RKO (cell line): ENCODE results near the gene FAM98C.
A peak's percentile ranks its signal among the peaks of the same experiment; 100 is the strongest.
"Not testable (repeated sequence)": the region's sequence is repeated elsewhere in the genome, so short reads cannot be mapped to it uniquely, and the experiment has no call there.

Experiments used
- DNase-seq: peaks from one replicate; pipeline ENCODE4 v3.0.0-alpha.2; 2016; ENCODE audit warnings: low spot score

The FAM98C gene

DNA sequence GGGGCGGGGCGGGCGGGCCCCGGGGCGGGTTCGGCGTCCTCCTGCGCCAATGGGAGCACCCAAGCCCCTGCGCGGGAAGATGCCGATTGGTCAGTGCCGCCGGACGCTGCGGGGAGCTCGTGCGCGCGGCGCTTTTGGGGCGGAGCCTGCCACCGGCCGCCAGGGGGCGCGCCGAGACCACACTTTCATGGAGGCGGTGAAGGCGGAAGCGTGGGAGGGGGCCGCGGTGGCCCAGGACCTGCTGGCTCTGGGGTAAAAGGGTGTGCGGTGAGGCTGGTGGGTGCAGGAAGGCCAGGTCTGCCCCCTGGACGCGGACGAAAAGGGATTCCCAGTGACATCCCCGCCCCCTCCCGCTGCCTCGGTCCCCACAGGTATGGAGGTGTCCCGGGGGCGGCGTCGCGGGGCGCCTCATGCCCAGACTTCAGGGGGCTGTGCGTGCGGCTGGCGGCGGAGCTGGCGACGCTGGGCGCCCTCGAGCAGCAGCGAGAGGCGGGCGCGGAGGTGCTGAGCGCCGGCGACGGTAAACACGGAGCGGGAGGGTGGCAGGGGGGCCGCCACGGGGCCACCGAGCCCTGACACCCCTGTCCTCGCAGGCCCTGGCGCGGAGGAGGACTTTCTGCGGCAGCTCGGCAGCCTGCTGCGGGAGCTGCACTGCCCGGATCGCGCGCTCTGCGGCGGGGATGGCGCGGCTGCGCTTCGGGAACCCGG is at the start of gene FAM98C:
Gene FAM98C, plus strand, starts transcription at position 127 of the 708 bp plus-strand sequence. Its CDS starts 61 bp downstream, at position 188.
- DNase-seq: peak; percentile 96

DNA sequence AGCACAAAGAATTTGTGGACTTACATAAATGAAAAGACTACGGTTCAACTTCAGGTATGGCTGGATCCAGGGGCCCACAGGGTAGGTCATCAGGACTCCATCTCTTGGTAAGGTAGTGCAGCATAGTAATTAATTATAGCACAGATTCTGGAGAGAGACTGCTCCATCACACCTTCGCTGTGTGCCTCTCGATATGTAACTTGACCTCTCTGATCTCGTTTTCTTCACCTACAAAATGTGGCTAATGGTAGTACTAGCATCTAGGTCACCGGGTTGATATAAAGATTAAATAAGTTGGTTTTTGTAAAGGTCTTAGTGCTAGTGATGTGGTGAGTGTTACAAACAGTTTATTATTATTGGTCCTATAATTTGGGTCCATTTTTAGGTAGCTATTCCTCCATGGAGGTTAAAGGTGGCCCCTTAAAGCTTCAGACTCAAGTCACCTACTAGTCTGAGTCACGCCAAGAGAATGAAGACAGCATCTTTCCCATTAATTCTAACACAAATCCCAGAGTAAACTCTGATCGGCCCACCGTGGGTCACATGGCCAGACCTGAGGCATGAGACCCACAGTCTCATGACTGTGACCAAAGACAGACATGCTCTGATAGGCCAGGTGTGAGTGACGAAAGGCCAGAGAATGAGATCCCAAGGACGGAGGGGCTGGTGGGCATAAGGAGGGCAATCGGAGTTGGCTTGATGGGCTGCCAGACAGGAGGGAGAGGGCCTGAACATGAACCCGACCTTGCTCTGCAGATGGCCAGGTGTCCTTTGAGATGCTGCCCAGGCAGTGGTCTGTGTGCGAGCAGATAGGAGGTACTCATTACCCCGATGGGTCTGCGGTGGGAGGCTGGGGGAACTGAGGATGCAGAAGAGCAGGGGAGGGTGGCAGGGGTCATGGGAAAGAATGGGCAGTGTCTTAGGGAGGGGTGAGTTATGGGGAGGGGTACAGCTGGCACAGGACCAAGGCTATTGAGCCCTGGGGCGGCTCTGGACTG is 46.9 kb upstream of the FAM98C start:
- no peak for DNase-seq

DNA sequence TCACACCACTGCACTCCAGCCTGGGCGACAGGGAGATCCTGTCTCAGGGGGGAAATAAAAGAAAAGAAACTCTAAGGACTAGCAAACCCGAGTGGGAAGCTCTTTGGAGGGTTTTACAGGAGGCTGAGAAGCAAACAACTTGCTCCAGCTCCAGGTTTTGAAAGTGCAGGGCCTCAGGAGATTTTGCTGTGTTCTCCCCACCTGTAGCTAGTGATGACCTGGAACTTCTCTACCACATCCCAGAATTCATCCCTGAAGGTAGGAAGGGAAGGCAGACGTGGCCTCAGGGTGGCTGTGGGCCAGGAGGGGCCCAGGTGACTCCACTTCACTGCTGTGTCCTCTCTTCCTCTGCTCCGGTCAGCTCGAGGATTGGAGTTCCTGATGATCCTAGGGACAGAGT is 44.8 kb upstream of the FAM98C start:
- no peak for DNase-seq

DNA sequence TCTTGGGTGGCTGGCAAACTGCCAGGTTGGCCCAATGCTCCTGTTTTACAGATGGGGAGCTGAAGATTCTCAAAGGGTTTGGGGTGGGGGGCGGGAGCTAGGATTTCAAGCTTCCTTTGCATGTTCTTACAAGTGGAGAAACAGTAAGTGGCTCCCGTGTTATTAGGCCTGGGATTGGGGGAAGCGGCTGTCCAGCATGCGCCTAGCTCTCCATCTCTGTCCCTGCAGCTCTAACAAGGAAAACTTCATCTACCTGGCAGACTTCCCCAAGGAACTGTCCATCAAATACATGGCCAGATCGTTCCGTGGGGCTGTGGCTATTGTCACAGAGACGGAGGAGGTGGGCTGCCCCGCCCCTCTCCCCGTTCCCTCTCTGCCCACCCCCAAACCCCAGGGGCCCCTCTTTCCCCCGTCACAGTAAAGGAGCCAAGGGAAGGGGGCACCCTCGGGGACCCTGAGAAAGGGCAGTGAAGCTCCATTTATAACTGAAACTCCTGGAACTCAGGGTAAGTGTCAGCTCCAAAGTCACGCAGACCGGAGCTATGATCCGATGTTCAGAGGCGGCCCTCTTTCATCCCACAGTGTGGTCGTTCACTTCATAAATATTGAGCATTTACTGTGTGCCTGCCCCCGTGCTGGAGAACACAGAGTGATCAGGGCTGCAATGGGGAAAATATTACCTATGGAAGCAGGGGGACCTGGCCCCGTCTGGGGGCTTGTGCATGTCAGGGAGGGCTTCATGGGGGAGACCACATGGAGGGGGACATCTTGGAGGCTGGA is 43.5 kb upstream of the FAM98C start:
- DNase-seq: no peak

DNA sequence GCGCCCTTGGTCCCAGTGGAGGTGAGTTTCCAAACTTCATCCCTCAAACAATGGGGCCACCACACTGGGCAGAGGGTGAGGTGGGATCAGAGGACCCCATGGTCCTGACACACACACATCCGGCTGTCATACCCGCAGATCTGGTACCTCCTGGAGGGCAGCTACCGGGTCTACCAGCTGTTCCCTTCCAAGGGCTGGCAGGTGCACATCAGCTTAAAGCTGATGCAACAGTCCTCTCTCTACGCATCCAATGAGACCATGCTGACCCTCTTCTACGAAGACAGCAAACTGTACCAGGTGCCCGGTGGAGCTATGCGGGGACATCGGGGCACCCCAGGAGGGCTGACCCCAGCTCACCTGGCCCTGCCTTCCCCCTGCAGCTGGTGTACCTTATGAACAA is 42.5 kb upstream of the FAM98C start:
- DNase-seq: no peak

DNA sequence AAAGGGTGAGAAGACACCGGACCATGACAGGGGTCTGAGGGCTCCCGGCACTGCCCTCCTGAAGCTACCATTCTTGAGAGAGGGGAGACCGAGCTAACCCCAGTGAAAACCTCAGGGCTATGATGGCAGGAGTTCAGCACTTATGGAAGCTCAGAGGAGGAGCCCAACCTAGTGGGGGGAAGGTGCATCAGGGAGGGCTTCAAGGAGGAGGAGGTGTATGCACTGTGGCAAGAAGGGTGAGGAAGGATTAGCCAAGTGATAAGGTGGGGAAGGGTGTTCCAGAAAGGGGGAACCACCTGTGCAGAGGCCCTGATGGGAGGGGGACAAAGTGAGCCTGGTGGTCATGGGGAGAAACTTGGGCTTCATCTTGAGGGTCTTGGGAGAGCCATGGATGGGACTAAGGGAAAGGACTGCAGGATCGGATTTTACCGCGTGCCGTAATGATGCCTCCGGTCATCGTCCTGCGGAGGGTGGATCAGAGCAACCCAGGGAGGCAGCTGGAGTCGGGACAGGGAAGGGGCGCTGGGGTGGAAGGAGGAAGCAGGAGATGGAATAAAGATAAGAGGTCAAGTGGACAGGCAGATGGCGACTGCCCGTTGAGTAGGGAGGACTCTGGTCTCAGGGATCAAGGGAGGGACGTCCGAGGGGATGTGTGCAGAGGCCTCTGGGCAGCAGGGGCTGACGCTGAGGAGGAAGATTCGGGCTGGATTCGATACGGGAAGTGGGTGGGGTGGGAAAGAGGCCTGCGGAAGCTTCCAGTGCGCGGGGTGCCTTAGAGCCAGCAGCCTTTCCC is 41.9 kb upstream of the FAM98C start:
- DNase-seq: no peak

DNA sequence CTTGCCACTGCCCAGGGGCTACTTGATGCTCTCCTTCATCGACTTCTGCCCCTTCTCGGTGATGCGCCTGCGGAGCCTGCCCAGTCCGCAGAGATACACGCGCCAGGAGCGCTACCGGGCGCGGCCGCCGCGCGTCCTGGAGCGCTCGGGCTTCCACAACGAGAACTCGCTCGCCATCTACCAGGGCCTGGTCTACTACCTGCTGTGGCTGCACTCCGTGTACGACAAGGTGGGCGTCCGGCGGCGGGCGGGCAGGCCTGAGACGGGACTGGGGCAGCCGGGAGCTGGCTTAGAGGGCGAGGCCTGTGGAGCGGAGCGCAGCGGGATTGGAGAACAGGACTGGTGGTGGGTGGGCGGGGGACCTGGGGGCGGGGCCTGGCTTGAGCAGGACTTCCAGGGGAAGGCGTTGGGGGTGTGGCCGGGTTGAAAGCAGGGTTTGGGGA is 41.2 kb upstream of the FAM98C start:
- peak; percentile 73 for DNase-seq

DNA sequence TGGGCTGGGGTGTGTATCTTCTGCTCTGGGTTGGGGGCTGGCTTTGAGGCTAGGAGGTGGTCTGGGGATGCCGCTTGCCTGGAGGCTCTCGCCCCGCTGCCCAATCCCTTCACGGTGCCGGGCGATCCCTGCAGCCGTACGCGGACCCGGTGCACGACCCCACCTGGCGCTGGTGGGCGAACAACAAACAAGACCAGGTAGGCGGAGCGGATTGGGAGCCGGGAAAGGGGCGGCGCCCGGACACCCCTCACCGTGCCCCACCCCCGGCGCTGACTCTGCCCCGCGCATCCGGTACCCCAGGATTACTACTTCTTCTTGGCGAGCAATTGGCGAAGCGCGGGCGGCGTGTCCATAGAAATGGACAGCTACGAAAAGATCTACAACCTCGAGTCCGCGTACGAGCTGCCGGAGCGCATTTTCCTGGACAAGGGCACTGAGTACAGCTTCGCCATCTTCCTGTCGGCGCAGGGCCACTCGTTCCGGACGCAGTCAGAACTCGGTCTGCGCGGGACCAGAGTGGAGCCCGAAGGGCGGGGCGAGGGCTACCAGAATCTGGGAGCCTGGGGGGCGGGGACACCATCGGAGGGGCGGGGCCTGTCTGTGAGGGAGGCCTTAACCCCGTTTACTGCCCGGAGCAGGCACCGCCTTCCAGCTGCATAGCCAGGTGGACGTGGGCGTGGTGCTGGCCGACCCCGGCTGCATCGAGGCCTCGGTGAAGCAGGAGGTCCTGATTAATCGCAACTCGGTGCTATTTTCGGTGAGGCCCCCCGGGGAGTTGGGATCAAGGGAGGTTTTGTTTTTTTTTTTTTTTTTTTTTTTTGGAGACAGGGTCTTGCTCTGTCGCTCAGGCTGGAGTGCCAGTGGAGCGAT is 40.6 kb upstream of the FAM98C start:
- DNase-seq: peak; percentile 75

DNA sequence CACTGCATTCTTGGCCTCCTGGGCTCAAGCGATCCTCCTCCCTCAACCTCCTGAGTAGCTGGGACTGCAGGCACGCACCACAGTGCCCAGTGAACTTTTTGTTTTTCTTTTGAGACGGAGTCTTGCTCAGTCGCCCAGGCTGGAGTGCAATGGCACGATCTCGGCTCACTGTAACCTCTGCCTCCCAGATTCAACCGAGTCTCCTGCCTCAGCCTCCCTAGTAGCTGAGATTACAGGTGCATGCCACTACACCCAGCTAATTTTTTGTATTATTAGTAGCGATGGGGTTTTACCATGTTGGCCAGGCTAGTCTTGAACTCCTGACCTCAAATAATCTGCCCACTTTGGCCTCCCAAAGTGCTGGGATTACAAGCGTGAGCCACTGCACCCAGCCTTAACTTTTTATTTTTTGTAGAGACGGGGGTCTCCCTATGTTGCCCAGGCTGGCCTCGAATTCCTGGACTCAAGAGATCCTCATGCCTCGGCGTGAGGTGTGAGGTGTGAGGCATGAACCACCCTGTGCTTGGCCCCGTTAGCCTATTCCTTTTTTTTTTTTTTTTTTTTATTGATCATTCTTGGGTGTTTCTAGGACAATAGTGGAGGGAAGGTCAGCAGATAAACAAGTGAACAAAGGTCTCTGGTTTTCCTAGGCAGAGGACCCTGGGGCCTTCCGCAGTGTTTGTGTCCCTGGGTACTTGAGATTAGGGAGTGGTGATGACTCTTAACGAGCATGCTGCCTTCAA is 39.8 kb upstream of the FAM98C start:
- DNase-seq: not testable (repeated sequence)

DNA sequence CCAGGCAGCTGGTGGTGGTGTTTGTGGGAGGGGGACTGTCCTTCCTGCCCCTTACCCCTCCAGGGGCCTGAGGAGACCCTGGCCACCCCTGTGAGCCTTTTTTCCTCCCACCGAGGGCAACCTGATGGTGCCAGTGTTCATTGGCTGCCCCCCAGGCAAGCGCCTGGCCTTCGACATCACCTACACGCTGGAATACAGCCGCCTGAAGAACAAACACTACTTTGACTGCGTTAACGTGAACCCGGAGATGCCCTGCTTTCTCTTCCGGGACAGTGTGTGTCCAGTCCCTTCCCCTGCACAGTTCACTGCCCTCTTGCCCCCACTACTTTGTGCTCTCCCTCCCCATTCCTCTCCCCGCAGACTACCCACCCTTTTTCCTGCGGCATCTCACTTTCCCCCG is 35.9 kb upstream of the FAM98C start:
- DNase-seq: no peak

DNA sequence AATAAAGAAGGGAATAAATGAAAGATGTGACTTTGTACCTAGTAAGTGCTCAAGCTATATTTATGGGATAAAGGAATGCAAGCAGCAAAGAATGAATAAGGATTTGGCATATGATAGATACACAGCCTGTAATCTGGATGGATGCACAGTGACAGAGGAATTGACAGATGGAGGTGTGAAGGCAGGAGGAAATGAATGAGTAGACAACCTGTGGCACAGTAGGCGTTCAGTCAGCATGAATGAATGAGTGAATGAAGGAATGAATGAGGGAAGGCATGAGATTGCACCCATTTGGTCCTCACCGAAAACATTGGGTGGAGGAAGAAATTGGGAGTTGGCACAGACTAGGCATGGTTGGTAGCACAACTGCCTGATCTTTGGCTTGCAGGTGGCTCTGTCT is 33.3 kb upstream of the FAM98C start:
- DNase-seq: no peak

DNA sequence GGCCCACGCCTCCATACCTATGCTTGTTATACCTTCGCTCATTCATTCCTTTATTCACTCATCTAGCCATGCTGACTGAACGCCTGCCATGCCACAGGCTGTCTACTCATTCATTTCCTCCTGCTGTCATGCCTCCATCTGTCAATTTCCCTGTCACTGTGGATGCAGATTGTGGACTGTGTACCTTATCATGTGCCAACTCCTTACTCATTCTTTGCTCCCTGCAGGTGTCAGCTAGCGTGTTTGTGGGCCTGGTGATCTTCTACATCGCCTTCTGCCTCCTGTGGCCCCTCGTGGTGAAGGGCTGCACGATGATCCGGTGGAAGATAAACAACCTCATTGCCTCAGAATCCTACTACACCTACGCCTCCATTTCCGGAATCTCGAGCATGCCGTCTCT is 32.6 kb upstream of the FAM98C start:
- no peak for DNase-seq

DNA sequence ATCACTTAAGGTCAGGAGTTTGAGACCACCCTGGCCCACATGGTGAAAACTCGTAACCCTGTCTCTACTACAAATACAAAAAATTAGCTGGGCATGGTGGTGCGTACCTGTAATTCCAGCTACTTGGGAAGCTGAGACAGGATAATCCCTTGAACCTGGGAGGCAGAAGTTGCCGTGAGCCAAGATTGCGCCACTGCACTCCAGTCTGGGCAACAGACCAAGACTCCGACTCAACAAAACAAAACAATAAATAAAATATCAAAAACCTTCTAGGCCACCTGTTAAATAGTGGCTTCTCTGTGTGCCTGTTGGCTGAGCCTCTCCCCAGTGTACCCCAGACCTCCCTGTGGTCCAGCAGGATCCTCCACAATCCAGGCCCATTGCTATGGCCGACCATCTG is 31.8 kb upstream of the FAM98C start:
- no peak for DNase-seq

DNA sequence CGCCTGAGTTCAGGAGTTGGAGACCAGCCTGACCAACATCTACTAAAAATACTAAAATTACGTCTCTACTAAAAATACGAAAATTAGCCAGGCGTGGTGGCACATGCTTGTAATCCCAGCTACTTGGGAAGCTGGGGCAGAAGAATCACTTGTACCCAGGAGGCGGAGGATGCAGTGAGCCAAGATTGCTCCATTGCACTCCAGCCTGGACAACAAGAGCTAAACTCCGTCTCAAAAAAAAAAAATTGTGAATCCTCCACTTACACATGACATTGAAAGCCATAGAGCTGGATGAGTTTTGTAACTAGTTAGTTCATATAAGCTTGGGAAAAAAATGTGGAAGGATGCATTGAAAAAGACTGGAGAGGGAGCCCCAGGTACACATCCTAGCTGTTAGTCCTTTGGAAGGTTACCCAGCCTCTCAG is 29.0 kb upstream of the FAM98C start:
- no peak for DNase-seq

DNA sequence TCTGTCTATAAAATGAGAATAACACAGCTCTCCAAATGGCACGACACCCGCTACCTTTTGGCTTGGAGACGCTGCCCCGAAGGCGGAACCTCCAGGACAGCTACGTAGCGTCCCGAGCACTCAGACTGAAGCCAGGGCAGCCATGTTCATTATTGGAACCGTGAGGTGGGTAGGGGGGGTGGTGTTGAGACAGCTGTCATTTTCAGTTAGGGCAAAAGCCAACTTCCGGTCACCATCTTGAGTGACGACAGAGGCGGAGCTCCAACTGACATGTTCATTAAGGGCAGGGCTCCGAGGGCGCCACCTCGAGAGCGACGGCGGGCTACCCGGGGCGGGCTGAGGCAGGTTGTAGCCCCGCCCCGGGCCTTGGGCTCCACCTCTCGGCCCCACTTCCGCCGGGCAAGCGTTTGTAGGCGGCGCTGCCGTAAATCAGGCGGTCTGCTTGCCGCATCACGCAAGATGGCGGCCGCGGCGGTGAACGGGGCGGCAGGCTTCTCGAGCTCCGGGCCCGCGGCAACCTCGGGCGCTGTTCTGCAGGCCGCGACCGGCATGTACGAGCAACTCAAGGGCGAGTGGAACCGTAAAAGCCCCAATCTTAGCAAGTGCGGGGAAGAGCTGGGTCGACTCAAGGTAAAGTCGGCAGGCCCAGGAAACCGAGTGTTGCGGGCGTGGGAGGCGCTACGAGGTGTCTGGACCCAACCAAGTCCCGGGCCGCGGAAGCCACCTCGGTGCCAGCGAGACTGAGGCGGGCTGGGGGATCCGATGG is 28.4 kb upstream of the FAM98C start, which contains the start of gene PSMD8:
Gene PSMD8, plus strand, starts transcription at position 240 of the 766 bp plus-strand sequence. Its CDS starts 31 bp downstream, at position 271.
- DNase-seq: peak; percentile 99

DNA sequence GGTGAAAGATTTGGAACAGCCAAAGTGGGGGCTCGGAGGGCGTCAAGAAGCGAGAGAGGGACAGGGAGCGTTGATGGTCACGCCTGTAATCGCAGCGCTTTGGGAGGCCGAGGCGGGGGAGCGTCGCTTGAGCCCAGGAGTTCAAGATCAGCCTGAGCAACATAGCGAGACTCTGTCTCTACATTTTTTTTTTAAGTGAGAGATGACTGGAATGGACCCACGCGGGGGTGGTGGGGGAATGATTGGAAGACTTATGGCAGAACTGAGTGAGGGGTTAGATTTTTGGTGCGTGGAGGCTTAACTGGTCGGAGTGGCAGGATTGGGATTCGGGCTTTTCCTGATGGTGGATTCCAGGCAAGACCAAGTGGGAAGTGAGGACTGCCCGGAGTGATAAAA is 27.8 kb upstream of the FAM98C start:
- no peak for DNase-seq

DNA sequence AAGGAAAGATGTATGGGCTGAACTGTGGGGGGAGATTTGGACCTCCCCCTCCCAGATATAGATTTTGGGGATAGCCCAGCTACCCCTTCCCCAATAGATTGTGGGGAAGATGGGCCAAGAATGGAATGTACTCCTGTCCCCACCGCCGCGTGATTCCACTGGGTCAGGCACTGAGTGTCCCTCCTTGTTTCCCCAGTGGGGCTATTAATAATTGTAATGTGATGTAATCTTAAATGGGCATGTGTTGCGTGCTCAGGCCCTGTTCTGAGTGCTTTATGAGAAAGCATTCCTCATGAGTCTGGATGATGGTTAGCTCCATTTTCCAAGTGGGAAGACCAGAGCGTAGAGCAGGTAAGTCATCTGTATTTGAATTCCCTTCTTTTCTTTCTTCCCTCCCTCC is 27.1 kb upstream of the FAM98C start:
- DNase-seq: peak; percentile 72

DNA sequence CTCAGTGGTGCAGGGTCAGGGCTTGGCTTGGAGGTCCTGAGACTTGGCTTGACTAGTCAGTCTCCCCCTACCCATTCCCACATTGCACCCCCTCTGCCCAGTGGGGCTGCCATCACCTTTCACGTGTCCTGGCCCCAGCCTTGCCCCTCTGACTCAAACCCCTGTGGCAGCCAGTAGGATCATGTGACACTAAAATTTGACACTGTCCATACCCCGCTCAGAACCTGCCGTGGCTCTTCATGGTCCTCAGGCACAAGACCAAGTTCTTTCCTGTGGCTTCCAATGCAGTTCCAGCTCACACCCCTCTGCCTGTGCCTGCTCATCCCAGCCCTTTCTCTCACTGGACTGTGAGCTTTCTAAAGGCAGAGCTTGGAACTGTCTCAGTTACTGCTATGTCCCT is 26.3 kb upstream of the FAM98C start:
- DNase-seq: no peak

DNA sequence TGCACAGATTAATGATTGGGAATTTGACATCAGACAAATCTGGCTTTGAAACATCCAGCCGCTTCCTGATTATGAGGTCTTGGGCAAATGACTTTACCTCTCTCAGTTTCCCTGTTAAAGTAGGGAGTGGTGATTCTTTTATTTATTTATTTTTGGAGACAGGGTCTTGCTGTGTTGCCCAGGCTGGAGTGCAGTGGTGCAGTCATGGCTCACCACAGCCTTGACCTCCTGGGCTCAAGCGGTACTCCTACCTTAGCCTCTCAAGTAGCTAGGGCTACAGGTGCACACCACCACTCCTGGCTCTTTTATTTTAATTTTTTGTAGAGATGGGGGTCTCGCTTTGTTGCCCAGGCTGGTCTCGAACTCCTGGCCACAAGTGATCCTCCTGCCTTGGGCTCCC is 25.8 kb upstream of the FAM98C start:
- DNase-seq: no peak
